Glutamatergic neuron (in vitro differentiated cells): ENCODE results near the gene R3HDM2. TPM values are rescaled to one million over a fixed set of nuclear protein-coding genes. Genes with fewer than 3 reads are reported as not detected.

ENCODE experiments used
- DNase-seq: peaks from one replicate; pipeline ENCODE4 v3.0.0; 2022
- H3K27ac Mint-ChIP-seq: one replicate; pipeline ENCODE4 v1.8.0; 2020; ENCODE audit warnings: mild to moderate bottlenecking, mixed read lengths, inconsistent platforms; ENCODE audit not compliant: unreplicated experiment
- H3K27me3 Mint-ChIP-seq: one replicate; pipeline ENCODE4 v1.8.0; 2020; ENCODE audit warnings: mild to moderate bottlenecking, moderate library complexity, mixed read lengths, inconsistent platforms; ENCODE audit not compliant: unreplicated experiment
- H3K36me3 Mint-ChIP-seq: one replicate; pipeline ENCODE4 v1.8.0; 2020; ENCODE audit warnings: mild to moderate bottlenecking, mixed read lengths, inconsistent platforms; ENCODE audit not compliant: unreplicated experiment
- H3K4me1 Mint-ChIP-seq: one replicate; pipeline ENCODE4 v1.8.0; 2020; ENCODE audit warnings: mild to moderate bottlenecking, low read depth, mixed read lengths, inconsistent platforms; ENCODE audit not compliant: unreplicated experiment
- H3K4me3 Mint-ChIP-seq: one replicate; pipeline ENCODE4 v1.8.0; 2020; ENCODE audit warnings: mild to moderate bottlenecking, mixed read lengths, inconsistent platforms; ENCODE audit not compliant: unreplicated experiment
- H3K9me3 Mint-ChIP-seq: one replicate; pipeline ENCODE4 v1.8.0; 2020; ENCODE audit warnings: mild to moderate bottlenecking, moderate library complexity, mixed read lengths, inconsistent platforms; ENCODE audit not compliant: unreplicated experiment
- total RNA-seq: library from RNA; stranded (reverse); fragmentation: NEBNext Ultra II Directional; extraction: Animal tissue kit (Norgen Biotek cat#: 25700); gene quantifications from one replicate; pipeline ENCODE4 v1.2.1, GENCODE V29; 2021; ENCODE audit not compliant: unreplicated experiment
- TF ChIP-seq, protein P1 (sequence below): fragments of 200-600 bp; sonication (generic); IDR thresholded peaks from one replicate; pipeline ENCODE4 v1.5.0; 2021; ENCODE audit not compliant: partially characterized antibody, unreplicated experiment

The R3HDM2 gene
- total RNA-seq, 1 donor from 2014 or later, result 106 TPM

DNA sequence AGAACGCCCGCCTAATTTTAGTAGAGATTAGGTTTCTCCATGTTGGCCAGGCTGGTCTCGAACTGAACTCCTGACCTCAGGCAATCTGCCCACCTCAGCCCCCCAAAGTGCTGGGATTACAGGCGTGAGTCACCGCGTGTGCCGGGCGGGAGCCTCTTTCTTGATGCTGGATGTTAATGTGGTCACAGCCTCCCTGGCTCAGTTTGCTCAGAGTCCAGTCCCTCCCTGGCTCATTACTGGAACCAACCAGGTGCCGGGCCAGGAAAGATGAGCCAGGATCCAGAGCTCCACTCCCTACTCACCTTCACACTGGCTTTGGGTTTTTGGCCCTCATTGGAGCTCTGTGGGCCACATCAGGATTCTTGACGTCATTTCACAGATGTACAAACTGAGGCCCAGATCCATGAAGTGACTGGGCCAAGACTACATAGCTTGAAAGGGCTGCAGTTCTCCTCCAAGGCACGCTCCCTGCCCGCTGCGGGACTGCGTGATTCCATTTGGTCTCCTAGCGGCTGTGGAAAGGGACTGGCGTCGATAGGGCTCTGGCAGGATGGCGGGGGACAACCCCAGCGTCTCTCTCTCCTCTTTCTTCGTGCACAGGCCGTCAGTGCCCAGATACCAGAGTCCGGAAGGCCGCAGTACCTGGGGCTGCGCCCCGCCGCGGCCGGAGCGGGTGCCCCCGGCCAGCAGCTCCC lies 206.4 kb downstream of the R3HDM2 start:
- TF ChIP-seq, protein P1, sequence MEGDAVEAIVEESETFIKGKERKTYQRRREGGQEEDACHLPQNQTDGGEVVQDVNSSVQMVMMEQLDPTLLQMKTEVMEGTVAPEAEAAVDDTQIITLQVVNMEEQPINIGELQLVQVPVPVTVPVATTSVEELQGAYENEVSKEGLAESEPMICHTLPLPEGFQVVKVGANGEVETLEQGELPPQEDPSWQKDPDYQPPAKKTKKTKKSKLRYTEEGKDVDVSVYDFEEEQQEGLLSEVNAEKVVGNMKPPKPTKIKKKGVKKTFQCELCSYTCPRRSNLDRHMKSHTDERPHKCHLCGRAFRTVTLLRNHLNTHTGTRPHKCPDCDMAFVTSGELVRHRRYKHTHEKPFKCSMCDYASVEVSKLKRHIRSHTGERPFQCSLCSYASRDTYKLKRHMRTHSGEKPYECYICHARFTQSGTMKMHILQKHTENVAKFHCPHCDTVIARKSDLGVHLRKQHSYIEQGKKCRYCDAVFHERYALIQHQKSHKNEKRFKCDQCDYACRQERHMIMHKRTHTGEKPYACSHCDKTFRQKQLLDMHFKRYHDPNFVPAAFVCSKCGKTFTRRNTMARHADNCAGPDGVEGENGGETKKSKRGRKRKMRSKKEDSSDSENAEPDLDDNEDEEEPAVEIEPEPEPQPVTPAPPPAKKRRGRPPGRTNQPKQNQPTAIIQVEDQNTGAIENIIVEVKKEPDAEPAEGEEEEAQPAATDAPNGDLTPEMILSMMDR, result no peak
- no peak overlapping the region for H3K27ac Mint-ChIP-seq
- peaks cover 40% of the 10 kb centered on the region for H3K27me3 Mint-ChIP-seq
- DNase-seq, result no peak
- H3K4me1 Mint-ChIP-seq, result peaks cover 46% of the 10 kb centered on the region
- peaks cover 14% of the 10 kb centered on the region for H3K9me3 Mint-ChIP-seq
- no peaks in the 10 kb centered on the region for H3K36me3 Mint-ChIP-seq
- peak overlapping the region; percentile 46 for H3K4me3 Mint-ChIP-seq

DNA sequence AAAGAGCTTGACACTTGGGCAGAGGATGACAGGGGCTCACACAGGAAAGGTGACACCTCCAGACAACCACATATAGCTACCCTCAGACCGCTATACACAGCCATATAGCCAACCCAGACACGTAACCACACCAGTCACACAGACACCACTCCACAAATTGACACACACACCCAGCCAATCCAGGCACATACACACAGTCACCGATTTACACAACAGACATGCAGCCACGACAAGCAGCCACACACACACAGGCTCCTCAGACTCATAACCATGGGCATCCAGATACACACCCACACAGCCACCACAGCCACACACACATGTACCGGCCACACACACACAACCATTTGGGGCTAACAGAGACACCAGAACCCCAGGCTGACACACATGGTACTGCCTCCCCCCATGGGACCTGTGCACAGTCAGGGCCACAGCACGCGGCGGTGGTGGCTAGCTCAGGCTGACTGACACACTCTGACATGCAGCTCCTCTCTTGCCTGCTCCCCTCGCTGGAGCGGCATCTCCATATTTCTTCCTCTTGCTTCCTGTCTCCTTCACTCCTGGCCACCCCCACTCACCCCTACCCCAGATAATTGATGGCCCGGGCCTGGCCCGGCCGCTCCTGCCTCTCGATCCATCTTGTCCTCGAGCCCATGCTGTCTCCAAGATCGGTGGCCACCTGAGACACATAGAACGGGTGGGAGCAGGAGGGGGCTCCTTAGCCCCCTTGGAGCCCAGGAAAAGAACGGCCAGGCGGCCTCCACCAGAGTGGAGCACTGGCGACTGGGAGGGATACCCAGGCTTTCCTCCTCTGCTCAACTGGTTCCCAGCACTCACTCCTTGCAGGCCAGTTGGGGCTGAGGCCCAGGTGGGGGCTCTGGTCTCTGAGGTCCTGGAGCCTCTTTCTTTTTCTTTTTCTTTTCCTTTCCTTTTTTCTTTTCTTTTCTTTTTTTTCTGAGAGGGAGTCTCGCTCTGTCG lies 207.4 kb downstream of the R3HDM2 start:
- no peak for DNase-seq
- no peaks in the 10 kb centered on the region for H3K36me3 Mint-ChIP-seq
- TF ChIP-seq, protein P1, result no peak
- peaks cover 20% of the 10 kb centered on the region for H3K9me3 Mint-ChIP-seq
- no peak overlapping the region for H3K27ac Mint-ChIP-seq
- peaks cover 38% of the 10 kb centered on the region for H3K27me3 Mint-ChIP-seq
- peaks cover 48% of the 10 kb centered on the region for H3K4me1 Mint-ChIP-seq
- H3K4me3 Mint-ChIP-seq, result peak overlapping the region; percentile 57

DNA sequence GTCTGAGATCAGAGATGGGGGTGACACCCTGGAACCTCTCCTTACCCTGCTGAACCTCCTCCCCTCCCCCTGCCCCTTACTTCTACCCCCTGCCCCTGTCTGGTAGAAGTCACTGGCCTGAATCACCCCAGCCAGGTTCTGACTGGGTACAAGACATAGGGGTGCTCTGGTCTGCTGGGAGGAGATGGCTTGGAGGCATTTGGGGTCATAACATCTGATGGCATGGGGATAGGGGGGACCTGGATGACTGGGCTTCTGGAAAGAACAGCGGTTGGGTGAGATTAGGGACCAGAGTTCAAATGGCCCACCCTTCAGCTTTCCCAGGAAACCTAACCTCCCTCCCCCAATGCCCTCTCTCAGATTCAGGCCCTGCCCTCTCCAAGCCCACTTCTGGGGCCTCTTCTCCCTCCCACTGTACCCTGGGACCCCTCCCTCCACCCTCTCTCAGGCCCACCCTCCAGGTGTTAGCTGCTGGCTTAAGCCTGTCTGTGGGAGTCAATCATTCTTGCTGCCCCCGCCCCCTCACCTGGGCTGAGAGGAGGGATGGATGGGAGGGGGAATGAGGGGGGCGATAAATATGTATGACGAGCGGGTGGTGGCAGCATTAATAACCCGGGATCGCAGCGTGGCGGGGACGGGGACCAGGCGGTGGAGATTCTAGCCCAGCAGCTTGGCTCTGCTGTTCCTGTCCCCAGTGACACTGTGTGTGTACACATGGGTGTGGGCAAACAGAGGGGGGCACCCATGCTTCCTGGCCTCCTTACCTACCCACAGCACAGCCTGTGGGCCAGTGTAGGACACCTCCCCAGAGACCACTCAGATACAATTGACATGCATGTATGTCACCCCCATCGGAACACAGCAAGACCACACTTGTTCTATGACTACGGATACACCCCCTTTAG lies 208.3 kb downstream of the R3HDM2 start:
- Mint-ChIP-seq H3K27me3 (peaks cover 41% of the 10 kb centered on the region), H3K4me3 (peak overlapping the region; percentile 74), H3K27ac (no peak overlapping the region), H3K4me1 (peaks cover 48% of the 10 kb centered on the region), H3K36me3 (no peaks in the 10 kb centered on the region), H3K9me3 (peaks cover 21% of the 10 kb centered on the region)
- TF ChIP-seq, protein P1, result no peak
- DNase-seq, result no peak

DNA sequence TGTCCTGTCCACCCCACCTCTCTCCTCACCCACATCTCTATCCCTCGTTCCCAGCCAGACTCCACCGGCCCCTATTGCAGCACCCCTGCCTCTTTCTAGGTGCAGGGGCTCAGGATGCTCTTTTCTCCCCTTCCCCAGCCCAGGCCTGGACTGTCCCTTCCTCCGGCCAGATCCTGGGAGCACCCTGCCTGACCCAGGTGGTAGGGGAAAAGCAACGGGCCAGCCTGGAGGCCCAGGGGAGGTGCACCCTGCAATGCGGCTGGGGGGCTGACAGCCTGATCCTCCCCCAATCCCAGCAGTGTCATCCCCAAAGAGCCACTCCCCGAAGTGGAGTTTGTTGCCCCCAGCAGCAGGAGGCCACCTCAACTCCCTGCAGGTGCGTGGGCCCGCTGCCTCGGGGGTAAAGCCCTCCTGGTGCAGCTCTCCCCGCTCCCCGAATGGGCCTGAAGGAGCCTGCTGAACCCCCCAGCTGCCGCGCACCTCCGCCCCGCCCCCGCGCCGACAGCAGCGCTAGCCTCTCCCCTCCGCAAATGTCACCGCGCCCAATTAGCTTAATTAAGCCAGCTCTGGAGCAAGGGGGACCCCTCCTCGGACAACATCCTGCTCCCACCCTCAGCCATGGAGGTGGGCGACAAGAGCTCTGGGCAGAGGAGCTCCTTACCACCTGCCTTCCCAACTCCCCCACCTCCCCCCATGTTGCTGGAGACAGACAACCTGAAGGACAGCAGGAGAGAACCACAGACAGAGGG lies 209.5 kb downstream of the R3HDM2 start:
- Mint-ChIP-seq H3K36me3 (no peaks in the 10 kb centered on the region), H3K27me3 (peaks cover 42% of the 10 kb centered on the region), H3K4me1 (peaks cover 44% of the 10 kb centered on the region), H3K27ac (peak overlapping the region; percentile 18), H3K4me3 (peak overlapping the region; percentile 81), H3K9me3 (peaks cover 22% of the 10 kb centered on the region)
- DNase-seq, result no peak
- TF ChIP-seq, protein P1, result no peak
